Measurements from ENCODE around the gene NPR1. TPM values are rescaled to one million over a fixed set of nuclear protein-coding genes. Genes with fewer than 3 reads are reported as not detected.

NPR1 gene
- total and polyA plus RNA-seq, 4 donors = 16.7 to 98.9 (median 46.8) TPM

GRCh38 chr1:153646672-153647345, 31.7 kb upstream of the NPR1 start:
- Histone ChIP-seq H3K4me1 (ENCODE audit: control insufficient read depth in 5 of 5, insufficient read depth in 5 of 5, low read length in 5 of 5) (peaks cover 0 to 5% (median 0%) of the 10 kb centered on the region in 5 donors), H3K27ac (ENCODE audit: low read depth in 1 of 2, low read length in 1 of 2) (peak overlapping the region in 1 of 2 donors; percentile 38), H3K9me3 (ENCODE audit: control insufficient read depth in 4 of 4, insufficient read depth in 3 of 4, low read length in 3 of 4) (no peaks in the 10 kb centered on the region), H3K36me3 (ENCODE audit: control insufficient read depth in 4 of 4, insufficient read depth in 4 of 4, low read length in 4 of 4) (peaks cover 25 to 38% (median 28%) of the 10 kb centered on the region in 4 donors), H3K9ac (ENCODE audit: insufficient read depth in 1 of 2, low read length in 2 of 2) (no peak overlapping the region), H3K27me3 (ENCODE audit: control insufficient read depth in 3 of 3, insufficient read depth in 3 of 3, low read length in 2 of 3) (no peaks in the 10 kb centered on the region), H3K4me3 (no peak overlapping the region)
- ATAC-seq (ENCODE audit: insufficient read depth, low FRiP score) = no peak
- TF ChIP-seq CTCF (IDR thresholded peaks at IDR 0.05; ENCODE audit: control extremely low read depth, extremely low read depth) = no peak
- WGBS, 2 donors = 51 to 75% methylated on average over 5 of the region's 5 CpGs
- DNase-seq = no peak

- H3K36me3 ChIP-seq (ENCODE audit: control insufficient read depth in 4 of 4, insufficient read depth in 4 of 4, low read length in 4 of 4) = peaks cover 22 to 33% (median 23%) of the 10 kb centered on the region in 4 donors
- no peak overlapping the region for H3K9ac ChIP-seq (ENCODE audit: insufficient read depth in 1 of 2, low read length in 2 of 2)
- peak overlapping the region in 1 of 2 donors; percentile 13 for H3K27ac ChIP-seq (ENCODE audit: low read depth in 1 of 2, low read length in 1 of 2)
- TF ChIP-seq CTCF (IDR thresholded peaks at IDR 0.05; ENCODE audit: control extremely low read depth, extremely low read depth) = no peak
- H3K4me1 ChIP-seq (ENCODE audit: control insufficient read depth in 5 of 5, insufficient read depth in 5 of 5, low read length in 5 of 5) = peaks cover 0 to 5% (median 0%) of the 10 kb centered on the region in 5 donors
- no peaks in the 10 kb centered on the region for H3K9me3 ChIP-seq (ENCODE audit: control insufficient read depth in 4 of 4, insufficient read depth in 3 of 4, low read length in 3 of 4)
- H3K4me3 ChIP-seq = no peak overlapping the region
- 69 to 73% methylated on average over 2 of the region's 2 CpGs for WGBS, 2 donors
- no peak for ATAC-seq (ENCODE audit: insufficient read depth, low FRiP score)
- H3K27me3 ChIP-seq (ENCODE audit: control insufficient read depth in 3 of 3, insufficient read depth in 3 of 3, low read length in 2 of 3) = no peaks in the 10 kb centered on the region
- peak in 1 of 3 donors; percentile 23 for DNase-seq
Measured at GRCh38 chr1:153647346-153647714, 31.2 kb upstream of the NPR1 start.

GRCh38 chr1:153648000-153648643, 30.4 kb upstream of the NPR1 start:
- no peak overlapping the region for H3K27ac ChIP-seq (ENCODE audit: low read depth in 1 of 2, low read length in 1 of 2)
- DNase-seq (no peak), ATAC-seq (ENCODE audit: insufficient read depth, low FRiP score) (no peak)
- no peak for TF ChIP-seq CTCF (IDR thresholded peaks at IDR 0.05; ENCODE audit: control extremely low read depth, extremely low read depth)
- H3K9ac ChIP-seq (ENCODE audit: insufficient read depth in 1 of 2, low read length in 2 of 2) = no peak overlapping the region
- 91% methylated on average over 10 of the region's 10 CpGs for WGBS, 2 donors
- H3K27me3 ChIP-seq (ENCODE audit: control insufficient read depth in 3 of 3, insufficient read depth in 3 of 3, low read length in 2 of 3) = no peaks in the 10 kb centered on the region
- H3K4me3 ChIP-seq = no peak overlapping the region
- peaks cover 14 to 25% (median 21%) of the 10 kb centered on the region in 4 donors for H3K36me3 ChIP-seq (ENCODE audit: control insufficient read depth in 4 of 4, insufficient read depth in 4 of 4, low read length in 4 of 4)
- no peaks in the 10 kb centered on the region for H3K9me3 ChIP-seq (ENCODE audit: control insufficient read depth in 4 of 4, insufficient read depth in 3 of 4, low read length in 3 of 4)
- H3K4me1 ChIP-seq (ENCODE audit: control insufficient read depth in 5 of 5, insufficient read depth in 5 of 5, low read length in 5 of 5) = peaks cover 0 to 5% (median 0%) of the 10 kb centered on the region in 5 donors
